ES-I3 (cell line): ENCODE data around the gene IGFALS.
A peak's percentile ranks its signal among the peaks of the same experiment; 100 is the strongest.

Source experiments
- H3K36me3 ChIP-seq: 2 replicates; pipeline ENCODE4 v1.6.1; 2013; ENCODE audit warnings: mild to moderate bottlenecking, low read length, control low read depth, moderate library complexity; ENCODE audit not compliant: insufficient read depth
- H3K4me1 ChIP-seq: 2 replicates; pipeline ENCODE4 v1.6.1; 2013; ENCODE audit warnings: mild to moderate bottlenecking, control low read depth, low read length; ENCODE audit not compliant: insufficient read depth
- H3K9ac ChIP-seq: 2 replicates; pipeline ENCODE4 v1.6.1; 2013; ENCODE audit warnings: low read depth, mild to moderate bottlenecking, low read length, moderate library complexity
- H3K9me3 ChIP-seq: 2 replicates; pipeline ENCODE4 v1.6.1; 2013; ENCODE audit warnings: mild to moderate bottlenecking, low read length, moderate library complexity; ENCODE audit not compliant: control insufficient read depth, insufficient read depth

Gene IGFALS

GRCh38 chr16:1788708-1789100 lies 4.8 kb downstream of the IGFALS start:
- no peaks in the 10 kb centered on the region for H3K36me3 ChIP-seq
- no peaks in the 10 kb centered on the region for H3K9me3 ChIP-seq
- H3K4me1 ChIP-seq: no peaks in the 10 kb centered on the region
- no peak overlapping the region for H3K9ac ChIP-seq

- Histone ChIP-seq H3K4me1 (no peaks in the 10 kb centered on the region), H3K9ac (no peak overlapping the region), H3K9me3 (no peaks in the 10 kb centered on the region), H3K36me3 (no peaks in the 10 kb centered on the region)
Observed at GRCh38 chr16:1788095-1788707, 5.3 kb downstream of the IGFALS start.

- no peaks in the 10 kb centered on the region for H3K9me3 ChIP-seq
- no peaks in the 10 kb centered on the region for H3K36me3 ChIP-seq
- no peaks in the 10 kb centered on the region for H3K4me1 ChIP-seq
- no peak overlapping the region for H3K9ac ChIP-seq
Observed at GRCh38 chr16:1787322-1788094, 6.0 kb downstream of the IGFALS start.

GRCh38 chr16:1787056-1787321 lies 6.5 kb downstream of the IGFALS start:
- Histone ChIP-seq H3K4me1 (no peaks in the 10 kb centered on the region), H3K36me3 (no peaks in the 10 kb centered on the region), H3K9ac (no peak overlapping the region), H3K9me3 (no peaks in the 10 kb centered on the region)

GRCh38 chr16:1786242-1787055 lies 7.1 kb downstream of the IGFALS start:
- H3K4me1 ChIP-seq: no peaks in the 10 kb centered on the region; the same call in 1 of the 2 replicates
- no peaks in the 10 kb centered on the region for H3K36me3 ChIP-seq
- H3K9ac ChIP-seq: no peak overlapping the region
- H3K9me3 ChIP-seq: no peaks in the 10 kb centered on the region

GRCh38 chr16:1785846-1786170 lies 7.7 kb downstream of the IGFALS start:
- H3K9ac ChIP-seq: no peak overlapping the region

GRCh38 chr16:1784977-1785845 lies 8.3 kb downstream of the IGFALS start:
- Histone ChIP-seq H3K4me1 (no peaks in the 10 kb centered on the region; the same call in 1 of the 2 replicates), H3K9ac (no peak overlapping the region), H3K36me3 (no peaks in the 10 kb centered on the region), H3K9me3 (no peaks in the 10 kb centered on the region)

More at GRCh38 chr16:1785846-1786170, 7.7 kb downstream of the IGFALS start:
- Histone ChIP-seq H3K9me3 (no peaks in the 10 kb centered on the region), H3K4me1 (no peaks in the 10 kb centered on the region; the same call in 1 of the 2 replicates), H3K36me3 (no peaks in the 10 kb centered on the region)

GRCh38 chr16:1782408-1783264 lies 10.9 kb downstream of the IGFALS start, which contains the start of the genes NUBP2 and SPSB3:
Gene NUBP2 (plus strand): TSS chr16:1782960. CDS start chr16:1783021, 61 bp downstream.
Gene SPSB3 (minus strand): TSS chr16:1782571. CDS start chr16:1781483, 1,088 bp downstream.
- Histone ChIP-seq H3K9me3 (no peaks in the 10 kb centered on the region), H3K36me3 (no peaks in the 10 kb centered on the region; the same call in 1 of the 2 replicates), H3K9ac (peak within 1 kb of the TSS; percentile 96), H3K4me1 (no peaks in the 10 kb centered on the region; the same call in 1 of the 2 replicates)

GRCh38 chr16:1781758-1782407 lies 11.6 kb downstream of the IGFALS start:
- H3K9me3 ChIP-seq: no peaks in the 10 kb centered on the region
- no peaks in the 10 kb centered on the region; the same call in 1 of the 2 replicates for H3K4me1 ChIP-seq
- no peaks in the 10 kb centered on the region; the same call in none of the 2 replicates for H3K36me3 ChIP-seq
- peak overlapping the region; percentile 61 for H3K9ac ChIP-seq

- peak overlapping the region; percentile 61 for H3K9ac ChIP-seq
- H3K9me3 ChIP-seq: no peaks in the 10 kb centered on the region
- no peaks in the 10 kb centered on the region; the same call in 1 of the 2 replicates for H3K4me1 ChIP-seq
- H3K36me3 ChIP-seq: no peaks in the 10 kb centered on the region; the same call in none of the 2 replicates
Observed at GRCh38 chr16:1781254-1781653, 12.3 kb downstream of the IGFALS start.

- no peaks in the 10 kb centered on the region for H3K9me3 ChIP-seq
- H3K4me1 ChIP-seq: no peaks in the 10 kb centered on the region; the same call in 1 of the 2 replicates
- H3K36me3 ChIP-seq: no peaks in the 10 kb centered on the region; the same call in none of the 2 replicates
- no peak overlapping the region for H3K9ac ChIP-seq
Observed at GRCh38 chr16:1780677-1781072, 12.8 kb downstream of the IGFALS start.

- Histone ChIP-seq H3K9me3 (no peaks in the 10 kb centered on the region), H3K36me3 (no peaks in the 10 kb centered on the region; the same call in none of the 2 replicates), H3K9ac (no peak overlapping the region), H3K4me1 (no peaks in the 10 kb centered on the region; the same call in 1 of the 2 replicates)
Observed at GRCh38 chr16:1779741-1780676, 13.5 kb downstream of the IGFALS start.
